IPS-11a (cell line): ENCODE data around the gene PLXND1.

Source experiments
- H3K4me3 ChIP-seq: one replicate; pipeline ENCODE4 v1.5.1; 2013; ENCODE audit warnings: low read depth, low read length, control low read depth

Gene PLXND1

DNA sequence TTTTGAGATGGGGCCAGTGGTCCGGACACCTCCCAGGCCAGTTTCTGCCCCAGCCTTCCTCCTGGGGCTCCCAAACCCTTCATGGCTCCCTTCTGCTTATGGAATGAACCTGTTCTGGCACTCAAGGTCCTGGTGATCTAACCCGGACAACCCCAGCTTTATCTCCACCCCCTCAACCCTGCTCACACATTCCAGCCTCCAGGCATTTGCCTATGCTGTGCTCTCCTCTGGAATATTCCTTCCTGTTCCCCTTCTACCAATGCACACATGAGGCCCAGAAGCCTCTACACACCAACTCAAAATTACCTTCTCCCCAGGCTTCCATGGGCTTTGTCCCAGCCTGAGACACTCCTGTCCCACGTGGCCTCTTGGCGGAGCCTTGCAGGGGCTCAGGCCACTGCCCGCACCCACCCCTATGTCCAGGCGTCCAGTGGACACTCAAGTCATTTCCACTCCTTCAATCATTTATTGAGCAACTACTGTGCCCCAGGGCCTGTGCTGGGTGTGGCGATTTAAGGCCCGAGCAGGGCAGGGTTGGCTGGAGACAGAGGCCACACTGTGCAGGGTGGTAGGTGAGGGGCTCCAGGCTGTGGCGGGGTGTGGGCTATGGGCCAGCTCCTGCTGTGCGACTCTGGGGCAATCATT is 18.8 kb downstream of the PLXND1 start:
- H3K4me3 ChIP-seq = no peak overlapping the region

DNA sequence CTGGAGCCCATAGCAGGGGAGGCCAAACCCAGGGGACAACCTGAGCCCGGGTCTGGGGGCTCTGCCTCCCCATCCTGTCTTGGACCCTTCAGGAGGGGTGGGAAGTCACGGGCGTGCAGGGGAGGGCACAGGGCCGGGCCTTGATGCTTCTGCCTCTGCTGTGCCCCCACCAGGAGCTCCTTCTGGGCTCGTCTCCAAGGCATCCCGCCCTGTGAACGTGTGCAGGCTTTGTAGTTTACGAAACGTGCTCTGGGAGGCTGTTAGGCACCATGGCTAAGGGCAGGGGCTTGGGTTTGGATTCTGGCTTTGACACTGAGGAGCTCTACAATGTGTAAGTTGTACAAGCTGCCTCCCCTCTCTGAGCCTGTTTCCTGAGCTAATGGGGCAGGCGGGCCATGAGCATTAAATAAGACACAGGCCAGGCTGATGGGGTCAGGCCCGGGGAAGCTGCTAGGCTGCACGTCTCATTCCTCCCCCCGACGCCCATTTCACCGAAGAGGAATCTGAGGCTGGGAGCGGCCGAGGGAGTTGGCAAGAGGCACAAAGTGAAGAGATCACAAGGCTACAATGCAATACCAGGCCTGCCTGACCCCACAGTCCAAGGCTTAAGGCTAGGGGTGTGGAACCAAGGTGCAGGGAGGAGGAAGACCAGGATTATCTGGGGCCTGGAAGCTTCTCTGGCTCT is 19.6 kb downstream of the PLXND1 start:
- no peak overlapping the region for H3K4me3 ChIP-seq

DNA sequence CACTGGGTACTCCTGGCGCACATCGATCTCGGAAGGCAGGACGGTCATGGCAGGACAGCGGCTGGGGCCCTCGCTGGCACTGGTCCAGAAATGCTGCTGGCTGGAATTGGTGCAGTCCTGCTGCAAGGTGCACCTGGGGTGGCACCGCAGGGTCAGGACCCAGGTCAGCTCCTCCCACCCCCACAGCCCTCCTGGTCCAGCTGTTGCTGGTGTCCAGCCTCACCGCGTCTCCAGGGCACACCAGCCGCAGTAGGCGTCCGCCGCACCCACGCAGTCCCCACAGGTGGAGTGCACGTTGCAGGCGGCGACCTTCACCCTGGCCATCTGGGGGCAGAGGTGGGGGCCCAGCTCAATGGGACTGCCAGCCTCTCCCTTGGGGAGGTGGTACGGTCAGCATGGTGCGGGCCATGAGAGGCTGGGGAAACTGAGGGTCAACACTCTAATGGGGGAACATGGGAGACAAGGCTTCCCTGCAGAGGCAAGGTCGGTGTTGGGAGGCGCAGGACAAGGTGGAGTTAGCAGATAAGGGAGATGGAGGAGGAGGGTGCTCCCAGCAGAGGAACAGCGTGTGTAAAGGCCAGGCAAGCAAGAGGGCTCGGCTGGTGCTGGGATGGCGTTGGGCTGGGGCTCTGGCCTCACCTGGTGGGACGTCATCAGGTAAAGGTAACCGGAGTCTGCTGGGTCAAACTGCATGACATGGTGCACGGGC is 20.4 kb downstream of the PLXND1 start:
- H3K4me3 ChIP-seq = no peak overlapping the region

DNA sequence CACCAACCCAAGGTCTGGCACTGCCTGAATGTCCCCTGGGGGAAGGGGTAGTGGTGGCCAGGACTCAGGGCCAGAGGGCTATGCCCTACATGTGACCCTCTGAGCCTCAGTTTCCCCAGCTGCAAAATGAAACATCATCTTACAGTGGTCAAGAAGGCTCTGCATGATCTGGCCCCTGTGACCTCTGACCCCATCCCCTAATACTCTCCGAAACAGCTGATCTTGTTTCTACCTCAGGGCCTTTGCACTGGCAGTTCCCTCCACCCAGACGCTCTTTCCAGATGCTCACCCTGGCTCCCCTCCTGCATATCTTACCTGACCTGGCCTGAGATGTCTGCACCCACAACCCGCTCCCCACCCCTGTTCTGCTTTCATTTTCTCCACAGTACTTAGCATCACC is 21.8 kb downstream of the PLXND1 start:
- H3K4me3 ChIP-seq = no peak overlapping the region

DNA sequence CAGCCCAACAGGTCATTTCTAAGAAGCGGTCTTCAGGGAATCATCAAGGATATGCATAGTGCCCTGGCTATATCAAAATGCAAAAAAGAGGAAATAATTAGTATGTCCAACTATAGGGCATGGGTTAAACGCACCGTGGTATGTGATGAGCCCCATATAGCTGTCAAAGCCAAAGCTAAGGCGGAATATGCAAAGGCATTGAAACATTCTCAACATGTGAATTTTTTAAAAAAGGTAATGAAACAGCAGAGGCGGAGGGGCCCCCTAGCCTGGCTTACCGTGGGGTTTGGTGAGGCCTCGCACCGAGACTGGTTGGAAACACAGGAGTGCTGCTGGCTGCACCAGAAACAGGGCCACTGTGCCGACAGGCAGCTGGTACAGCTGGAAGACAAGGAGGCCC is 23.2 kb downstream of the PLXND1 start:
- no peak overlapping the region for H3K4me3 ChIP-seq

DNA sequence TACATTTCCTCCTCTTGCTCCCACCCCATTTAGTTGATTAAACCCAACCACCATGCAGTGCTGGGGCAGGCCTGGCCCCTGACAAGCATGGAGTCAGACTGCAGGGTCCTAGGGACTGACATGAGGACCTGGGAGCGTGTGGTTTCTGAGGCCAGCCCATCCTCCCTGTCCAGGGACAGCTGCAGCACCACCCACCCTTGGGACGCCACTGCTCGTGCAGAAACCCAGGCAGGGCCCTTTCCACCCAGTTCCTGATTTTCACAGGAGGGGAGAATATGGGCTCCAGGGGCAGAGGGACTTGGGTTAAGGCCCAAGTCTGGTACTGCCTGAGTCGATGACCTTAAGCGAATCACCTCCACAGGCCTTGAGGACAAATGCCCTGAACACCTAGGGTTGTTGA is 23.7 kb downstream of the PLXND1 start:
- H3K4me3 ChIP-seq = no peak overlapping the region

DNA sequence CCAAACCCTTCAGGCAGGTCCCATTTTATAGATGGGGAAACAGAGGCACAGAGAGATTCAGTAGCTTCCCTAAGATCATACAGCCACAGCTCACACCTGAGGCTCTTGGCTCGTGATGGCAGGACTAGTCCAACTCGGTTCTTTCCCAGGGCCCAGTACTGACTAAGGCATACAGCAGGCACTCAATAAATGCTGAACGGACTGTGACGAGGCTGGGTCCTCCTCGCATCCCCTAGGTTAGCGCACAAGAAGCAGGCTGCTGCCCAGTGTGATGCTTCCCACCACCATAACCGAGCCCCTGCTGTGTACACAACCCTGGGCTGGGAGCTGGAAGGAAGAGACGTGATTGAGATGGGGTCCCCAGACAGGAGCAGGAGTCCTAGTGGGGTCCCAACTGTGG is 24.9 kb downstream of the PLXND1 start:
- no peak overlapping the region for H3K4me3 ChIP-seq

DNA sequence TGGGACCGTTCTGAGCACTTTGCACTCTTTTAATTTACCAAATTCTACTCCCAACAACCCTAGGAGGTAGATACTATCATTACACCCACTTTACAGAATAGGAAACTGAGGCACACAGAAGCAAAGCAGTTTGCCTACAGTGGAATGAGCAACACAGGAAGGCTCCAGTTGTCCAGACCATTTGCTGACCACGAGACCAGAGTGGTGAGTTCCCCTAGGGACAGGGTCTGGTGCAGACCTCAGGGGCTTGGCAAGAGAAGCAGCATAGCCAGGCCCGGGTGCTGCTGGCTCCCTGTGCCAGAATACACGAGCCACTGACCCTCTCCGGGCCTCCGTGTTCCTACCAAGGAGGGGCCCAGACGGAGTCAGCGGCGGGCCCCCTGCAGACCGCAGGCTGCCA is 26.5 kb downstream of the PLXND1 start:
- no peak overlapping the region for H3K4me3 ChIP-seq

DNA sequence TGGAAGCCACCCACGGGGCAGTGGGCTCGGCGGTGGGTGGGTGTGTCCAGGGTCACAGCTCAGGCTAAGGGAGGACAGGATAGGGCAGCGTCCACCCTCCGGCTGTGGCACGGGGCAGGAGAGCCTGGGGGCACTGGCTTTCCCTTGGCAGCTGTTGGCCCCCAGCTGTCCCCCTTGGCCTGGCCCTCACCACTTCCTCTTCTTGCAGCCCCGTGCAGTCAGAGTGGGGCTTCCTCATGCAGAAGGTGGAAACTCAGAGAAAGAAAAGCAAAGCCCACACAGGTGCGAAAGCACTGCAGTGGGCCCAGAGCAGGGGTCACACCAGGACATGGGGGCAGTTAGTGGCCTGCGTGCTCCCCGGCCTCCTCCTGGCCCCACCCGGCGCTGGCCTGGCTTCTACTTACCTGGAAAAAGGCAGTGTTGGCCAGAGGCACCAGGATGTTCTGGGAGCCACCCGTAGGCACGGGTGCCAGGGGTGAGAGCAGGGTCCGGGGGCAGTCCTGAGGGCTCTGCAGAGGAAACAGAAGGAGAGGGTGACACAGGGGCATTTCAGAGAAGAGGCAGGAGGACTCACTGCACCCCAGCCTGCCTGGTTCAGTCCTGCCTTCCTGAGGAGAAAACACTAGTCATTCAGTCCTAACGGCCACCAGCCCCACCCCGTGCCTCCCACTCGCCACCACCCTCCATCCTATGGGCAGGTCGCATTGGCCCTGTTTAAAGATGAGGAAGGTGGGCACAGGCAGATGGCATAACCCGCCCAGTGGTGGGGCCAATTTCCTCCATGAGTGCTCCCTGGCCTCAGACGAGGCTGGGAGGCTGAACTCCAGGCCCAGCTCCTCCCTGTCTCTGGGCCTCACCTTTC is 28.3 kb downstream of the PLXND1 start:
- no peak overlapping the region for H3K4me3 ChIP-seq

DNA sequence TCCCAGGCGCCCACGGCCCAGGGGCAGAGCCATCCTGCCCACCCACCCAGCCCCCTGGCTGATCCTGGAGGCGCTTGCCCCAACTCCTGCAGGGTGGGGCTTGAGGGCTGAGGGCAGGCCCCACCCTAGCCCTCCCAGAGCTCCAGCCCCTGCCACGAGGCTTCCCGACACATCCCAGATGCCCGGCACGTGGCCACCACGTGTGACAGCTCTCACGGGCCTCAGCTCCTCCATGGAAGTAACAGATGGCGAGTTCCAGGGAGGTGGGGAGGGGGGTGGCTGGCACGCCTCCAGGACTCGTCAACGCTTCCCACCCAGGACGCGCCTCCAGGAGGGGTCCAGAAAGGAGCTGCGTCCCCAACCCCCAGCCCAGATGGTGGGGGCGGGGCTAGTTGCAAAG is 29.1 kb downstream of the PLXND1 start:
- no peak overlapping the region for H3K4me3 ChIP-seq

DNA sequence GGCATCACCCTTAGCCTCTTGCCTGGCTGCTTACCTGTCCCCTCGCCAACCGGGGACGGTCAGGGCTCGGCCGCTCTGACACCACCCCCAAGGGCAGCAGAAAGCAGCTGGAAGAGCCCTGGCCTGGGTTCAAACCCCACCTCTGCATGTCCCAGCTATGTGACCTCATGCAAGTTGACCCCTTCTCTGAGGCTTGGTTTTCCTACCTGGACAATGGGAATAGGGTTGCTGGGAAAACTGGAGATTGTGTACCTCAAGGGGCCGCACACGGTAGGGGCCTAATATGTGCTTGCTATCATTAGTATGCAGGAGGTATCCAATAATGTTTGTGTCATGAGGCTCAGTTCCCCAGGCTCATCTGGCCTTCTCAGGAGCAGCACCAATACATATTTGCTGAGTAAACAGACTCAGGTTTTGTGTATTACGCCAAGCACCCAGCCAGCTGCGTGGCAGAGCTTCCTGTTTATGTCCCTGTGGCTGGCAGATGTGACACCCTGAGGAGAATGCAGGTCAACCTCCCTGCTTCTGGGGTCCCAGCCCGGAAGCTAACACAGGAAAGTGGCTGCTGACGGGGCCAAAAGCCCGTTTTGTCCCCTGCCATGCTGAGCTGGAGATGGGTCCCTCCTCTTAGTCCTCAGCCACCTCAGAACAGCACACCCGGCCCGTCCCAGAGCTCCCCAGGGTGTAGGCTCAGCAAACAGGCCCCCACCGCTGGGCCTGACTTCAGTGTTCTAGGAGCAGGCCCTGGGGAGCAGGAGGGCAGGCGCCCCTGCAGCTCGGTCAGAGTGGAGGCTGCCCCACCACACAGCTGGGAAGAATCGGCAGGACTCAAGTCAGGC is 29.7 kb downstream of the PLXND1 start:
- H3K4me3 ChIP-seq = no peak overlapping the region

DNA sequence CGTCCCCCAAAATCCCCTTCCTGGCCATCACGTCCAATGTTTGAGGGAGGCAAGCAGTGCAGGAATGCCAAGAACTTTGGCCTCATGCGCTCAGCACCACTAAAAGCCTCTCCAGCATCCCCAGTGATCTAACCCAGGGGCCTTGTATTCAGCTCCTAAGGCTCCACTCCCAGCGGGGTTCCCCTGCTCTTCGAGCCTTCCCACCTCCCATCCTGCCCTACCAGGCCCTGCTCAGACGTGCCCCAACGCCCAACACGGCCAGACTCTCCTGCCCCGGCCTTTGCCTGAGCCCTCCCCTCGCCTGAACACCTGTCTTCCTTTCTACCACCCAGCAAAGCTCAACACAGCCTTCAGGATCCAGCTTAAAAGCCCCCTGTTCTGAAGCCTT is 30.5 kb downstream of the PLXND1 start:
- no peak overlapping the region for H3K4me3 ChIP-seq

DNA sequence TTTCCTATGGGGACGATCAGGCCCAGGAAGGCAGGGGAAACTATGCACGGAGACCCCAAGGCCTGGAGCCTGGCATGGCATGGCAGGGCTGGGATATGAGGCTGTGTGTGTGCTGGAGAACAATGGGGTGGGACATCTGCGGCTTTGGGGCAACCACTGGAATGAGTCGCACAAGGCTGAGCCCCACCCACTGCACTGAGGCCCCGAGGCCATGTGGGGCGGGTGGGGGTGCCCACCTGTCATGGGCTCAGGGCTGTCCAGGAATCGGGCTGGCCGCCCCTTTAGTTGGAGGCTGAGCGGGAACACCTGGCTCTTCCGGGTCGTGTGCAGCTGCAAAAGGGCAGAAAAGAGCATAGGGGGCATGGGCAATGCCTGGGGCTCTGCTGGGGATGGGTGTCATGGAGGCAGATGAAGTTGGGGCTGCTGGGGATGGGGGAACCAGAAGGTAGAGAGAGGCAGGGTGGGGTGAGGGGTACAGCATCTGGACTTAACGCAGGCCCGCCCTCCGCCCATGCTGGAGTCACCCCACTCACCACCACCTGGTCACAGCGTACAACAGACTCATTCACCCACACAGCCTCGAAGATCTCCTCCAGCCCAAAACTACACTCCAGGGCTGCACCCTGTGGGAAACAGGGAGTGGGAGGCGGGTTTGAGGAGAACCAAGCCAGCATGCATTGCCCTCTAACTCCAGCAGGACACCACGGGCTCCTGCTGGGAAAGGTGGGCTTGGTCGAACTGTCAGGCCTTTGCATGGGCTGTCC is 31.1 kb downstream of the PLXND1 start:
- no peak overlapping the region for H3K4me3 ChIP-seq

DNA sequence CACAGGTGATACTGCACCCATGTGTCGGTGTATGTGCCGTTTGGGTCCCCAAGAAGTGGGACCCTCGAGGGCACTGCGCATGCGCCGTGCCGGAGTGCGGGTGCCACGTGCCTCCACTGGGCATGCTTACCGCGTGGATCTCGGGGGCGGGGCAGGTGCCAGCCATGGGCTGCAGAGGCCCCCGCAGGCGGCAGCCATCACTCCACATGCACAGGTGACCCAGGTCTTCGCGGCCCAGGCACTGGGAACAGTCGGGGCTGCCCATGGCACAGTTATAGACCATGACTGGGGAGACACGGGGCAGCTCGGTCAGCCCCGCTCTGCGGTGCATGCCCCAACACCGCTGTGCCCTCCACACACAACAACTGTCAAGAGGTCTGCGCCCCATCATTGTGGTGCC is 32.3 kb downstream of the PLXND1 start:
- H3K4me3 ChIP-seq = no peak overlapping the region

DNA sequence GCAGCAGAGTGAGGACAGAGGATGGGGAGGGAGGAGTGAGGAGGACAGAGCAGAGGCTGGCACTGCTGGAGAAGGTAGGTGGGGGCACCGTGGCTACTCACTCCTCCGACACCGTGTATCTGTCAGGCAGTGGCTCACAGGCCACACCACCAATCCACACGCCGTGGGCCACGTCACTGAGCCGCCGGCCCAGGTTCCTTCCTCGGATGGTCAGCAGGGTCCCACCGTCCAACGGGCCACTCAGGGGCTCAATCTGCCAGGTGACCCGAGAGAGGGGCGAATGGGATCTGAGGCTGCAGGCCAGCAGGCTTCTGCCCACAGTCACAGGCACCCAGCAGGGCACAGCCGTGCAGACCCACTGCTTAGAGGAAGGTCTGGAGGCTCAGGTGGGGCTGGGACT is 33.0 kb downstream of the PLXND1 start:
- no peak overlapping the region for H3K4me3 ChIP-seq

DNA sequence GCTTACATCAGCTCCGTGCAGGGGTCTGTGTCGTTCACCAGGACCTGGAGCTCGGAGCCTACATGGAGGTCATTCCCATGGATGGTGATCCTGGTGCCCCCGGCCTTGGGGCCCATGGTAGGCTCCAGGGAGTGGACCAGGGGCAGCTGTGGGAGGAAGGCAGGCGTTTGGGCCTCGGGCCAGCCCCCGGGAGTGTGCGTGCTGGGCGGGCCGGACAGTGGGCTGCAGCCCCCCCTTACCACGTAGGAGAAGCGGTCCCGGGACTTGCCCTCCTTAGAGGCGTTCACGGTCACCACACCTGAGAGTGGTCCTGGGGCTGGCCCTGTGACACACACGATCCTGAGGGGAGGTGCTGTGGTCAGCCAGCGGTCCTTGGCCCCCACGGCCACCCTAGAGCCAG is 33.9 kb downstream of the PLXND1 start:
- H3K4me3 ChIP-seq = no peak overlapping the region

DNA sequence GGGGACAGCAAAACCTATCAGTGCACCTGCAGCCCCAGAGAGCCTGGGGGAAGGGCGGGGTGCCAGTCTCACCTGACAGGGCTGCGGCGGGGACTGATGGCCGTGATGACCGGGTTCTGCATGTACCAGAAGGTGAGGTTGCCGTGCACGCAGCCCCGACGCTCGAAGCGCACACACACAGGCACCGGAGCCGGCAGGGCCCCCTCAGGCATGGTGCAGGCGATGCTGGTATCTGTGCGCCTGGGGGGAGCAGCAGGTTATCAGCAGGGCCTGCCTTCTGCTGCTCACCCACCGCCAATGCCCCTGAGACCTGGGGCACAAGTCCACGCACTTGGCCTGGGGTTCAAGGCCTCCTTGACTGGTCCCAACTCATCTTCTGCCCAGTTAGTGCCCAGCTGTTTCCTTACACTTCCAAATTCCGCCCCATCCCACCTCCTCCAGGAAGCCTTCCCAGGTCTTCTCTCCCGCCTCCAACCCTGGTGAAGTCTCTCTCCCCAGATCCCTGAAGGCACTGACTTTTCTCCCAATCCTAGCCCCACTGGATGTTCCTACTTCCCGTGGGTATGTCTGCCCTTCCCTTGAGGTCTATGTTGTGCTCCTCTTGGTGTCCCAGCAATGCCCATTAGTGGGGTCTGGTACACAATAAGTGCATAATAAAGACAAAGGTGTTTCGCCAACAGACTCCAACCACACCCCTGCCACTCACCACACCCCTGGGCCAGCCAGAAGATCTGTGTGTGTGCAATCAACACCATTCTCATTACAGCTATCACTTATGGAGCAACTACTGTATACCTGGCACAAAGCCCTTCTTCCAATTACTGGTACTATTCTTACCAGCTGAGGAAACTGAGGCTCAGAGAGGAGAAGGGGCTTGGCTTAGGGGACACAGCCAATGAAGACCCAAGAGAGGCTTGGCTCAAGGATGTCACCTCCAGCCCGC is 34.6 kb downstream of the PLXND1 start:
- no peak overlapping the region for H3K4me3 ChIP-seq

DNA sequence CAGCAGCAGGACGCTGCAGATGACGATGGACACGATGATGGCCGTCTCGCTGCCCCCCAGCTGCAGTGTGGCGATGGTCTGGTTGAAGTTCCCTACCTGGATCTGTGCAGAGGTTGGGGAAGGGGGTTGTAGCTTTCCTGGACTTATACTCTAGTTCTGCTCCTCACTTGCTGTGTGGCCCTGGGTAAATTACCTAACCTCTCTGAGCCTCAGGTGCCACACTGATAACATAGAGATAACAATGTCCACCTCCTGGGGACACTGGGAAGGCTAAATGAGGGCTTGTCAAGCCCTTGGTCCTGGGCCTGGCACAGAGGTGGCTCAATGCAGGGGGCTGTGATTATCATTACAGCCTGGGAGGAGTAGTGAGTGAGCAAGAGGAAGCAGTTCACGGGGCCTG is 36.6 kb downstream of the PLXND1 start:
- no peak overlapping the region for H3K4me3 ChIP-seq

DNA sequence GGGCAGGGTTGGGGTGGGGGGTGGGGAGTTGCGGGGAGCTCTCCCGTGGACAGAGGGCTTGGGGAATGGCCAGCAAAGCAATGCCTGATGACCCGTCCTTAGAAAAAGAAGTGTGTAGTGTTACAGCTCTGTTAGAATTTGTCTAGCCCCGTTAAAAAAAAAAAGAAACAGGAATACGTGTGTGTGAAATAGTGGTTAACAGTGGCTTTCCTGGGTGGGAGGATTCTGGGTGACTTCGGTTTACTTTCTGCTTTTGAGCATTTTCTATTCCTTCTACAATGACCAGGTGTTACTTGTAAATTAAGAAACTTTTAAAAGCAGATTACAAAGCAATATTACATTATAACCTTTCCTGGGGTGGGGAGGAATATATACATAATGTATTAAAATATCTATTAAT is 38.5 kb downstream of the PLXND1 start:
- H3K4me3 ChIP-seq = no peak overlapping the region
